Adrenal gland (tissue), 12 donors: ENCODE results near the gene TUBB2B. TPM values are rescaled to one million over a fixed set of nuclear protein-coding genes. Genes with fewer than 3 reads are reported as not detected.

Experiments
- DNase-seq, 7 donors: peaks; one replicate each; pipeline ENCODE4 v3.0.0-alpha.2; 2019 to 2020
- H3K27ac ChIP-seq, 5 donors: fragments of 200-600 bp; sonication (generic) in 4 of 5; 1 replicate in 3 of 5; 2 replicates in 2 of 5; pipeline versions ENCODE4 v1.5.1 to v1.8.0; 2016 to 2020; ENCODE audit warnings: mild to moderate bottlenecking in 1 of 5
- H3K27me3 ChIP-seq: fragments of 200-600 bp; 2 replicates; pipeline ENCODE4 v1.8.0; 2021
- H3K36me3 ChIP-seq, 2 donors: fragments of 200-600 bp; replicated peaks in 1 of 2; 1 replicate in 1 of 2; 2 replicates in 1 of 2; pipeline versions ENCODE4 v1.5.1 to v1.8.0; 2018 to 2022
- H3K4me1 ChIP-seq, 2 donors: fragments of 200-600 bp; replicated peaks in 1 of 2; 1 replicate in 1 of 2; 2 replicates in 1 of 2; pipeline versions ENCODE4 v1.5.1 to v1.8.0; 2018 to 2021
- H3K4me3 ChIP-seq, 4 donors: fragments of 200-600 bp; sonication (generic) in 3 of 4; one replicate each; pipeline ENCODE4 v1.5.1; 2016 to 2018
- H3K9me3 ChIP-seq, 3 donors: fragments of 200-600 bp; sonication (generic) in 1 of 3; replicated peaks in 1 of 3; 1 replicate in 2 of 3; 2 replicates in 1 of 3; pipeline versions ENCODE4 v1.5.1 to v1.8.0; 2016 to 2021
- CTCF ChIP-seq, 6 experiments: fragments of 450-650 bp in 4 of 6; fragments of 200-600 bp in 2 of 6; sonication (generic) in 1 of 6; IDR thresholded peaks; 1 replicate in 5 of 6; 2 replicates in 1 of 6; pipeline versions ENCODE4 v1.5.1 to v1.8.0; 2016 to 2021; ENCODE audit warnings: antibody characterized with exemption in 6 of 6, mild to moderate bottlenecking in 2 of 6, moderate library complexity in 1 of 6
- POLR2A ChIP-seq, 2 donors: fragments of 450-650 bp; IDR thresholded peaks; one replicate each; pipeline ENCODE4 v1.6.1; 2017; ENCODE audit warnings: antibody characterized with exemption in 2 of 2, mild to moderate bottlenecking in 2 of 2, moderate library complexity in 1 of 2
- WGBS, 4 donors: extraction: QIAGEN DNeasy Blood & Tissue Kit in 2 of 4; methylation state at CpG; one replicate each; pipeline versions ENCODE4 v1.1.5 to v1.1.7; 2013 to 2017; 5-methylcytosine and 5-hydroxymethylcytosine counted together
- intact Hi-C, 2 donors: fragments of 100-400 bp; cut with DNase I; formaldehyde crosslinking; loops; one replicate each; pipeline versions ENCODE4 v1.14.1 to v1.15.0; 2022 to 2023
- polyA plus RNA-seq, 3 donors: library from polyadenylated mRNA; stranded (reverse); fragments of 200-250 nt in 2 of 3; fragments of 350-450 nt in 1 of 3; fragmentation: Illumina TruSeq in 1 of 3; extraction: RNeasy Lipid Tissue Mini Kit (QIAGEN cat#74804) in 1 of 3; gene quantifications; one replicate each; pipeline ENCODE4 v1.2.3, GENCODE V29; 2013 to 2014
- total RNA-seq, 9 donors: library from RNA; depleted of rRNA in 4 of 9; stranded (reverse); fragments of >200 nt in 4 of 9; fragments of 120-200 nt in 1 of 9; fragmentation: NEBNext Ultra II Directional in 1 of 9; extraction: Animal tissue kit (Norgen Biotek cat#: 25700) in 1 of 9; gene quantifications; one replicate each; pipeline versions ENCODE4 v1.1.0 to v1.2.4, GENCODE V29; 2013 to 2023
- donor health status: healthy with polysubstance abuse.
- donor health status: Bipolar disorder and iron deficiency.
- donor health status: DM: yes; HTN: yes; CAD: no.
- donor health status: DM: no; HTN: no; CAD: no.
- donor health status: DM: no; HTN: no; CAD: no.
- donor health status: DM: yes; HTN: yes; CAD: no.

The TUBB2B gene
- total and polyA plus RNA-seq, 12 donors: 0.98 to 37.3 (median 2.1) TPM; not detected in 1

DNA sequence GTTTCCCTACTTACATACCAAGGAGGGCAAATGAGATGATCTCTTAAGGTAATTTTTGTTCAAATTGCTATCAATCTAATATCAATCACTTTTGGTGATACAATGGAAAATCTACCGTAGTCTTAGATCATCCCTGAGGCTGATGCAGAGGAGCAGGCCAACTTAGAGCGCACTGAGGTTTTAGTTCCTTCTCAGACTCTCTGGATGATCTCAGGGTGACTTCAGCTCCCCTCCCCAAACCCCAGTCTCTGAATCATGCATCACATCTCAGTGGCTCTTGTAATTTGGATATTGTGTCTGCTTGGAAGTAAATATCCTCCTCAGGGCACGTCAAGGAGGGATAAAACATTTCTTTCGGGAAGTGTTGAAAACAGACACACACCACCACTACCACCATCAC lies 5.9 kb downstream of the TUBB2B start:
- WGBS, 4 donors: 87 to 95% (median 92%) methylated on average over 4 of the region's 4 CpGs
- H3K27ac ChIP-seq: no peak overlapping the region
- DNase-seq: no peak
- peaks cover 0 to 2% of the 10 kb centered on the region in 2 donors for H3K4me1 ChIP-seq
- peaks cover 6% of the 10 kb centered on the region for H3K27me3 ChIP-seq
- intact Hi-C loops: no loop called here
- H3K9me3 ChIP-seq: no peaks in the 10 kb centered on the region
- TF ChIP-seq CTCF (IDR thresholded peaks at IDR 0.05): no peak
- TF ChIP-seq POLR2A (IDR thresholded peaks at IDR 0.05): no peak
- H3K36me3 ChIP-seq: no peaks in the 10 kb centered on the region
- no peak overlapping the region for H3K4me3 ChIP-seq

- Histone ChIP-seq H3K4me3 (no peak overlapping the region), H3K36me3 (no peaks in the 10 kb centered on the region), H3K27ac (no peak overlapping the region), H3K27me3 (no peaks in the 10 kb centered on the region), H3K9me3 (no peaks in the 10 kb centered on the region), H3K4me1 (no peaks in the 10 kb centered on the region)
- TF ChIP-seq POLR2A (IDR thresholded peaks at IDR 0.05) (no peak), CTCF (IDR thresholded peaks at IDR 0.05) (no peak)
- intact Hi-C loops: no loop called here
- DNase-seq: no peak
- 69 to 87% (median 76%) methylated on average over 2 of the region's 2 CpGs for WGBS, 4 donors
Observed at GRCh38 chr6:3220366-3220765, 7.1 kb downstream of the TUBB2B start.

DNA sequence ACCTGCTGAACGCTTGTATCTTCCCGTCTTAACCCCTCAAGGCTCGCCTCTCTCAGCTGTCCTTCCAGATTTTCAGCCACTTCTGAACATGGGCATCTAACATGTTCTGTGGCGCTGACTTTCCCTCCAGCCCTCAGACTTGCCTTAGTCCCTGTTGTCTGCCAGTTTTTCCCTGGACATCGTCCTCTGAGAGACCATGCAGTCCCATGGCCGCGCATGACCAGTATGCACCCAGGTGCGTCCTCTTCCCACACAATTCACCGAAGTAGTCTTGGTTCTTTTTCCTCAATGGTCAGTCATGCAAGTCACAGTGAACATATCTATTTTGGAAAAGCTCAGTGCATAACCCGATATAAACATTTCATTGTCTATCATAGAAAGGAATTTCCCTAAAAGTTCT lies 9.2 kb downstream of the TUBB2B start:
- Histone ChIP-seq H3K9me3 (no peaks in the 10 kb centered on the region), H3K4me1 (no peaks in the 10 kb centered on the region), H3K36me3 (no peaks in the 10 kb centered on the region), H3K4me3 (no peak overlapping the region), H3K27me3 (no peaks in the 10 kb centered on the region), H3K27ac (no peak overlapping the region)
- intact Hi-C loops: no loop called here
- 86 to 91% (median 89%) methylated on average over 10 of the region's 10 CpGs for WGBS, 4 donors
- no peak for TF ChIP-seq CTCF (IDR thresholded peaks at IDR 0.05)
- TF ChIP-seq POLR2A (IDR thresholded peaks at IDR 0.05): no peak
- no peak for DNase-seq

DNA sequence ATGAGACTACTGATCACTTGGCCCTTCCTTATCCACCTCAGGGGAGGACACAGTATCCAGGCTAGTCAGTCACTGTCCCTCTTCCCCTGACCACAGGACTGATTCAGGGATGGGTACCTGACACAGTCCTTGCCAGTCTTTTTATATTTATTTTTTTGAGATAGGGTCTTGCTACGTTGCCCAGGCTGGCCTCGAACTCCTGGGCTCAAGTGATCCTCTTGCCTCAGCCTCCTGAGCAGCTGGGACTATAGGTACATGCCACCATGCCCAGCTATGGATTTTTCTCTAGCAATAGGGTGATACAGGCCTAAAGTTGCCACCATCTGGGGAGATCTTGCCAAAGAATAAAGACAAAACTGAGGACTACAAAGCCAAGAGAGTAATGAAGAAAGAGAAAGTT lies 10.2 kb downstream of the TUBB2B start:
- DNase-seq: no peak
- H3K4me3 ChIP-seq: no peak overlapping the region
- TF ChIP-seq POLR2A (IDR thresholded peaks at IDR 0.05): no peak
- no peak for TF ChIP-seq CTCF (IDR thresholded peaks at IDR 0.05)

More for the DNA sequence above, 10.2 kb downstream of the TUBB2B start:
- WGBS, 4 donors: 75 to 87% (median 85%) methylated on average over 2 of the region's 2 CpGs
- H3K36me3 ChIP-seq: no peaks in the 10 kb centered on the region
- no peaks in the 10 kb centered on the region for H3K4me1 ChIP-seq
- no peaks in the 10 kb centered on the region for H3K9me3 ChIP-seq
- no peak overlapping the region for H3K27ac ChIP-seq
- no peaks in the 10 kb centered on the region for H3K27me3 ChIP-seq
- intact Hi-C loops: no loop called here
